Measurements from ENCODE around the gene ATP6V1B1.

DNA sequence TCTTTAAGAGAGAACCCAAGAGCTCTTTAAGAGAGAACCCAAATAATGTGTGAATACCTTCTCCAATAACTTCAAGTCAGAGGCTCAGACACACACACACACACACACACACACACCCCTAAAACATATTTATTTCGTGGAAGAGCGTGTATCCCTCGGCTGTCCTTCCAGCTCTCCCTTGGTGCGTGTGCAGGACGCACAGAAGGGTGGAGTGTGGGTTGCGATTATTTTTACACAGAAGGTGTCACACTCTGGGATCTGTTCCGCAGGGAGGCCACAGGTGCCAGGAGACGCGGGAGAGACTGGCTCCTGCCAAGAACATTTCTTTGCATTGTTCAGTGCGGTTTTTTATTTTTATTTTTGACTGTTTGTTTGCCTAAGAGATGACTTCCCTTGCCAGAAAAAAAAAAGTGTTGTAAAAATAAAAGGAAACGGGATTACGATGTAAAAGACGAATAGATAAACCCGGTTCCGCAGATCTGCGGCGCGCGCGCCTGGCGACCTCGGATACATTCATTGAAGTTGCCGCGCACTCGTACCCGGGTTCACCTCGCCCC is 47.3 kb upstream of the ATP6V1B1 start:
- TF ChIP-seq, protein P1, sequence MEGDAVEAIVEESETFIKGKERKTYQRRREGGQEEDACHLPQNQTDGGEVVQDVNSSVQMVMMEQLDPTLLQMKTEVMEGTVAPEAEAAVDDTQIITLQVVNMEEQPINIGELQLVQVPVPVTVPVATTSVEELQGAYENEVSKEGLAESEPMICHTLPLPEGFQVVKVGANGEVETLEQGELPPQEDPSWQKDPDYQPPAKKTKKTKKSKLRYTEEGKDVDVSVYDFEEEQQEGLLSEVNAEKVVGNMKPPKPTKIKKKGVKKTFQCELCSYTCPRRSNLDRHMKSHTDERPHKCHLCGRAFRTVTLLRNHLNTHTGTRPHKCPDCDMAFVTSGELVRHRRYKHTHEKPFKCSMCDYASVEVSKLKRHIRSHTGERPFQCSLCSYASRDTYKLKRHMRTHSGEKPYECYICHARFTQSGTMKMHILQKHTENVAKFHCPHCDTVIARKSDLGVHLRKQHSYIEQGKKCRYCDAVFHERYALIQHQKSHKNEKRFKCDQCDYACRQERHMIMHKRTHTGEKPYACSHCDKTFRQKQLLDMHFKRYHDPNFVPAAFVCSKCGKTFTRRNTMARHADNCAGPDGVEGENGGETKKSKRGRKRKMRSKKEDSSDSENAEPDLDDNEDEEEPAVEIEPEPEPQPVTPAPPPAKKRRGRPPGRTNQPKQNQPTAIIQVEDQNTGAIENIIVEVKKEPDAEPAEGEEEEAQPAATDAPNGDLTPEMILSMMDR (IDR thresholded peaks at IDR 0.05) = no peak
- no peak for TF ChIP-seq POLR2A (IDR thresholded peaks at IDR 0.05)
